ENCODE data around the gene SLC19A2. TPM values are rescaled to one million over a fixed set of nuclear protein-coding genes. Genes with fewer than 3 reads are reported as not detected.

Gene SLC19A2
- total RNA-seq, 2 experiments from 2014 or later = 4.0 to 5.1 TPM

GRCh38 chr1:169483500-169483966 lies 2.2 kb downstream of the SLC19A2 start:
- Mint-ChIP-seq H3K4me1 (peaks cover 46% of the 10 kb centered on the region), H3K9me3 (no peaks in the 10 kb centered on the region), H3K27me3 (no peaks in the 10 kb centered on the region), H3K36me3 (ENCODE audit: low read depth) (peaks cover 10% of the 10 kb centered on the region), H3K27ac (no peak overlapping the region), H3K4me3 (no peak overlapping the region)
- POLR2A ChIA-PET = no interaction called here
- no peak for DNase-seq
- CTCF ChIA-PET = no interaction called here

GRCh38 chr1:169479363-169480066 lies 6.2 kb downstream of the SLC19A2 start:
- peaks cover 15% of the 10 kb centered on the region for H3K36me3 Mint-ChIP-seq (ENCODE audit: low read depth)
- no peaks in the 10 kb centered on the region for H3K9me3 Mint-ChIP-seq
- DNase-seq = no peak
- CTCF ChIA-PET = interaction anchor here (0.5 kb wide), 1 partner anchor 406 kb away, joined by 3 read pairs; no protein-coding TSS in a partner anchor
- no peaks in the 10 kb centered on the region for H3K27me3 Mint-ChIP-seq
- no peak overlapping the region for H3K4me3 Mint-ChIP-seq
- H3K27ac Mint-ChIP-seq = no peak overlapping the region
- POLR2A ChIA-PET = interaction anchor here (0.7 kb wide), 1 partner anchor 44 kb away, joined by 5 read pairs; no protein-coding TSS in a partner anchor
- H3K4me1 Mint-ChIP-seq = peaks cover 21% of the 10 kb centered on the region

GRCh38 chr1:169478094-169478672 lies 7.6 kb downstream of the SLC19A2 start:
- Mint-ChIP-seq H3K27ac (no peak overlapping the region), H3K4me1 (peaks cover 8% of the 10 kb centered on the region), H3K36me3 (ENCODE audit: low read depth) (peaks cover 10% of the 10 kb centered on the region), H3K9me3 (no peaks in the 10 kb centered on the region), H3K4me3 (no peak overlapping the region), H3K27me3 (no peaks in the 10 kb centered on the region)
- no peak for DNase-seq
- CTCF ChIA-PET = interaction anchor here (0.7 kb wide), 1 partner anchor 324 kb away, joined by 3 read pairs; no protein-coding TSS in a partner anchor
- POLR2A ChIA-PET = no interaction called here

- Mint-ChIP-seq H3K36me3 (ENCODE audit: low read depth) (peaks cover 8% of the 10 kb centered on the region), H3K4me1 (peaks cover 4% of the 10 kb centered on the region), H3K27me3 (no peaks in the 10 kb centered on the region), H3K4me3 (no peak overlapping the region), H3K27ac (no peak overlapping the region), H3K9me3 (no peaks in the 10 kb centered on the region)
- no peak for DNase-seq
- CTCF ChIA-PET = interaction anchor here (0.6 kb wide), 1 partner anchor 58 kb away, joined by 3 read pairs; no protein-coding TSS in a partner anchor
- POLR2A ChIA-PET = no interaction called here
Measured at GRCh38 chr1:169475806-169476387, 9.8 kb downstream of the SLC19A2 start.

- peaks cover 6% of the 10 kb centered on the region for H3K36me3 Mint-ChIP-seq (ENCODE audit: low read depth)
- H3K4me3 Mint-ChIP-seq = no peak overlapping the region
- DNase-seq = no peak
- CTCF ChIA-PET = no interaction called here
- H3K27ac Mint-ChIP-seq = no peak overlapping the region
- POLR2A ChIA-PET = no interaction called here
- no peaks in the 10 kb centered on the region for H3K9me3 Mint-ChIP-seq
- no peaks in the 10 kb centered on the region for H3K27me3 Mint-ChIP-seq
- no peaks in the 10 kb centered on the region for H3K4me1 Mint-ChIP-seq
Measured at GRCh38 chr1:169474302-169474995, 11.3 kb downstream of the SLC19A2 start.

GRCh38 chr1:169473347-169473746 lies 12.4 kb downstream of the SLC19A2 start:
- peaks cover 6% of the 10 kb centered on the region for H3K36me3 Mint-ChIP-seq (ENCODE audit: low read depth)
- DNase-seq = no peak
- POLR2A ChIA-PET = no interaction called here

GRCh38 chr1:169472738-169473137 lies 13.0 kb downstream of the SLC19A2 start:
- POLR2A ChIA-PET = no interaction called here
- H3K27ac Mint-ChIP-seq = no peak overlapping the region
- peaks cover 6% of the 10 kb centered on the region for H3K36me3 Mint-ChIP-seq (ENCODE audit: low read depth)
- H3K9me3 Mint-ChIP-seq = no peaks in the 10 kb centered on the region
- DNase-seq = no peak
- no peaks in the 10 kb centered on the region for H3K27me3 Mint-ChIP-seq
- H3K4me1 Mint-ChIP-seq = no peaks in the 10 kb centered on the region
- no peak overlapping the region for H3K4me3 Mint-ChIP-seq
- CTCF ChIA-PET = no interaction called here

More at GRCh38 chr1:169473347-169473746, 12.4 kb downstream of the SLC19A2 start:
- Mint-ChIP-seq H3K9me3 (no peaks in the 10 kb centered on the region), H3K27ac (no peak overlapping the region), H3K4me1 (no peaks in the 10 kb centered on the region), H3K4me3 (no peak overlapping the region), H3K27me3 (no peaks in the 10 kb centered on the region)
- CTCF ChIA-PET = no interaction called here

GRCh38 chr1:169468982-169469381 lies 16.8 kb downstream of the SLC19A2 start:
- CTCF ChIA-PET = no interaction called here
- Mint-ChIP-seq H3K4me3 (no peak overlapping the region), H3K9me3 (no peaks in the 10 kb centered on the region), H3K27ac (no peak overlapping the region), H3K27me3 (no peaks in the 10 kb centered on the region), H3K4me1 (no peaks in the 10 kb centered on the region), H3K36me3 (ENCODE audit: low read depth) (peaks cover 1% of the 10 kb centered on the region)
- DNase-seq = no peak
- POLR2A ChIA-PET = no interaction called here

GRCh38 chr1:169466259-169467230 lies 19.2 kb downstream of the SLC19A2 start:
- Mint-ChIP-seq H3K36me3 (ENCODE audit: low read depth) (peaks cover 1% of the 10 kb centered on the region), H3K4me3 (no peak overlapping the region), H3K9me3 (no peaks in the 10 kb centered on the region), H3K27ac (no peak overlapping the region), H3K4me1 (no peaks in the 10 kb centered on the region), H3K27me3 (no peaks in the 10 kb centered on the region)
- DNase-seq = peak; percentile 47
- POLR2A ChIA-PET = no interaction called here
- CTCF ChIA-PET = interaction anchor here (0.7 kb wide), 3 partner anchors 84 to 864 kb away, joined by 3 to 5 read pairs (median 4); no protein-coding TSS in a partner anchor

- Mint-ChIP-seq H3K36me3 (ENCODE audit: low read depth) (peaks cover 2% of the 10 kb centered on the region), H3K4me1 (peaks cover 12% of the 10 kb centered on the region), H3K27me3 (no peaks in the 10 kb centered on the region), H3K4me3 (no peak overlapping the region), H3K9me3 (no peaks in the 10 kb centered on the region), H3K27ac (no peak overlapping the region)
- ChIA-PET POLR2A (no interaction called here), CTCF (no interaction called here)
- DNase-seq = no peak
Measured at GRCh38 chr1:169465281-169465680, 20.5 kb downstream of the SLC19A2 start.

GRCh38 chr1:169462385-169462784 lies 23.4 kb downstream of the SLC19A2 start:
- Mint-ChIP-seq H3K4me3 (no peak overlapping the region), H3K27ac (no peak overlapping the region), H3K27me3 (peaks cover 2% of the 10 kb centered on the region), H3K9me3 (no peaks in the 10 kb centered on the region), H3K4me1 (peaks cover 21% of the 10 kb centered on the region), H3K36me3 (ENCODE audit: low read depth) (peaks cover 8% of the 10 kb centered on the region)
- ChIA-PET CTCF (no interaction called here), POLR2A (no interaction called here)
- no peak for DNase-seq

- H3K27ac Mint-ChIP-seq = no peak overlapping the region
- CTCF ChIA-PET = no interaction called here
- H3K27me3 Mint-ChIP-seq = peaks cover 2% of the 10 kb centered on the region
Measured at GRCh38 chr1:169461390-169462000, 24.2 kb downstream of the SLC19A2 start.

More at GRCh38 chr1:169461390-169462000, 24.2 kb downstream of the SLC19A2 start:
- Mint-ChIP-seq H3K9me3 (peaks cover 7% of the 10 kb centered on the region), H3K4me3 (no peak overlapping the region), H3K4me1 (peaks cover 21% of the 10 kb centered on the region), H3K36me3 (ENCODE audit: low read depth) (peaks cover 14% of the 10 kb centered on the region)
- no peak for DNase-seq
- POLR2A ChIA-PET = no interaction called here

Data from activated CD4-positive, alpha-beta T cell treated with anti-CD3 and anti-CD28 coated beads, Interleukin-2, amount 10 ng/mL, durations not matched to agents 7 days and 5 days (primary cell).